Measurements from ENCODE around the gene LRP5.
A peak's percentile ranks its signal among the peaks of the same experiment; 100 is the strongest.
"Not testable (repeated sequence)": the region's sequence is repeated elsewhere in the genome, so short reads cannot be mapped to it uniquely, and the experiment has no call there.

The LRP5 gene

GRCh38 chr11:68388595-68389198, 76.3 kb downstream of the LRP5 start:
- DNase-seq (ENCODE audit: low read depth, low spot score), result no peak

- DNase-seq (ENCODE audit: low read depth, low spot score), result no peak
Observed at GRCh38 chr11:68390315-68390714, 77.9 kb downstream of the LRP5 start.

- no peak for DNase-seq (ENCODE audit: low read depth, low spot score)
Observed at GRCh38 chr11:68392822-68393221, 80.4 kb downstream of the LRP5 start.

- DNase-seq (ENCODE audit: low read depth, low spot score), result no peak
Observed at GRCh38 chr11:68396516-68396915, 84.1 kb downstream of the LRP5 start.

GRCh38 chr11:68397256-68397655, 84.9 kb downstream of the LRP5 start:
- DNase-seq (ENCODE audit: low read depth, low spot score), result no peak

- DNase-seq (ENCODE audit: low read depth, low spot score), result no peak
Observed at GRCh38 chr11:68398995-68399851, 86.8 kb downstream of the LRP5 start.

- no peak for DNase-seq (ENCODE audit: low read depth, low spot score)
Observed at GRCh38 chr11:68399916-68400315, 87.5 kb downstream of the LRP5 start.

- DNase-seq (ENCODE audit: low read depth, low spot score), result not testable (repeated sequence)
Observed at GRCh38 chr11:68400584-68400983, 88.2 kb downstream of the LRP5 start.

GRCh38 chr11:68401856-68402255, 89.5 kb downstream of the LRP5 start:
- DNase-seq (ENCODE audit: low read depth, low spot score), result no peak

GRCh38 chr11:68402355-68403031, 90.1 kb downstream of the LRP5 start:
- peak; percentile 15 for DNase-seq (ENCODE audit: low read depth, low spot score)

GRCh38 chr11:68403424-68403823, 91.0 kb downstream of the LRP5 start:
- DNase-seq (ENCODE audit: low read depth, low spot score), result no peak

- no peak for DNase-seq (ENCODE audit: low read depth, low spot score)
Observed at GRCh38 chr11:68403831-68404230, 91.4 kb downstream of the LRP5 start.

GRCh38 chr11:68406324-68407313, 94.2 kb downstream of the LRP5 start:
- no peak for DNase-seq (ENCODE audit: low read depth, low spot score)

GRCh38 chr11:68408512-68408911, 96.1 kb downstream of the LRP5 start:
- no peak for DNase-seq (ENCODE audit: low read depth, low spot score)

- DNase-seq (ENCODE audit: low read depth, low spot score), result no peak
Observed at GRCh38 chr11:68409748-68410344, 97.5 kb downstream of the LRP5 start.

- DNase-seq (ENCODE audit: low read depth, low spot score), result no peak
Observed at GRCh38 chr11:68411501-68411991, 99.2 kb downstream of the LRP5 start.

- DNase-seq (ENCODE audit: low read depth, low spot score), result no peak
Observed at GRCh38 chr11:68412593-68413475, 100.4 kb downstream of the LRP5 start.

- no peak for DNase-seq (ENCODE audit: low read depth, low spot score)
Observed at GRCh38 chr11:68413591-68413999, 101.2 kb downstream of the LRP5 start.

- DNase-seq (ENCODE audit: low read depth, low spot score), result no peak
Observed at GRCh38 chr11:68414496-68415221, 102.3 kb downstream of the LRP5 start.
